ENCODE results near the gene BLM. TPM values are rescaled to one million over a fixed set of nuclear protein-coding genes. Genes with fewer than 3 reads are reported as not detected.

The BLM gene
- total RNA-seq, 1 donor = 1.4 TPM

GRCh38 chr15:90862487-90862886 is 145.3 kb downstream of the BLM start:
- no peak for TF ChIP-seq CTCF (IDR thresholded peaks at IDR 0.05; ENCODE audit: extremely low read depth, low read depth, low read length)
- no peak overlapping the region for H3K4me2 ChIP-seq (ENCODE audit: insufficient read depth, low read length)
- no peaks in the 10 kb centered on the region for H3K36me3 ChIP-seq (ENCODE audit: insufficient read depth, low read length)
- H4K20me1 ChIP-seq (ENCODE audit: insufficient read depth, low read length) = no peaks in the 10 kb centered on the region
- no peak overlapping the region for H3K27ac ChIP-seq (ENCODE audit: low read depth, low read length)
- no peaks in the 10 kb centered on the region for H3K9me3 ChIP-seq (ENCODE audit: low read depth, low read length)
- H3K79me2 ChIP-seq (ENCODE audit: insufficient read depth, low read length) = no peaks in the 10 kb centered on the region
- no peak overlapping the region for H2AFZ ChIP-seq (ENCODE audit: low read length)
- DNase-seq (ENCODE audit: insufficient read length, low spot score, missing footprints) = no peak
- no peak overlapping the region for H3K4me3 ChIP-seq (ENCODE audit: insufficient read depth, low read length)
- peaks cover 7% of the 10 kb centered on the region for H3K4me1 ChIP-seq (ENCODE audit: insufficient read depth, low read length)
- no peaks in the 10 kb centered on the region for H3K27me3 ChIP-seq (ENCODE audit: insufficient read depth, low read length)

GRCh38 chr15:90862964-90863778 is 146.0 kb downstream of the BLM start:
- Histone ChIP-seq H3K27me3 (ENCODE audit: insufficient read depth, low read length) (no peaks in the 10 kb centered on the region), H3K9me3 (ENCODE audit: low read depth, low read length) (no peaks in the 10 kb centered on the region), H3K4me3 (ENCODE audit: insufficient read depth, low read length) (no peak overlapping the region), H3K36me3 (ENCODE audit: insufficient read depth, low read length) (no peaks in the 10 kb centered on the region), H3K27ac (ENCODE audit: low read depth, low read length) (no peak overlapping the region), H4K20me1 (ENCODE audit: insufficient read depth, low read length) (no peaks in the 10 kb centered on the region), H3K79me2 (ENCODE audit: insufficient read depth, low read length) (no peaks in the 10 kb centered on the region), H2AFZ (ENCODE audit: low read length) (no peak overlapping the region), H3K4me2 (ENCODE audit: insufficient read depth, low read length) (no peak overlapping the region), H3K4me1 (ENCODE audit: insufficient read depth, low read length) (peaks cover 7% of the 10 kb centered on the region)
- peak; percentile 44 for DNase-seq (ENCODE audit: insufficient read length, low spot score, missing footprints)
- no peak for TF ChIP-seq CTCF (IDR thresholded peaks at IDR 0.05; ENCODE audit: extremely low read depth, low read depth, low read length)

GRCh38 chr15:90863987-90864386 is 146.8 kb downstream of the BLM start:
- Histone ChIP-seq H3K36me3 (ENCODE audit: insufficient read depth, low read length) (no peaks in the 10 kb centered on the region), H3K4me2 (ENCODE audit: insufficient read depth, low read length) (no peak overlapping the region), H3K79me2 (ENCODE audit: insufficient read depth, low read length) (no peaks in the 10 kb centered on the region), H2AFZ (ENCODE audit: low read length) (no peak overlapping the region), H3K27me3 (ENCODE audit: insufficient read depth, low read length) (no peaks in the 10 kb centered on the region), H3K27ac (ENCODE audit: low read depth, low read length) (no peak overlapping the region), H4K20me1 (ENCODE audit: insufficient read depth, low read length) (no peaks in the 10 kb centered on the region), H3K4me3 (ENCODE audit: insufficient read depth, low read length) (no peak overlapping the region), H3K4me1 (ENCODE audit: insufficient read depth, low read length) (peaks cover 13% of the 10 kb centered on the region), H3K9me3 (ENCODE audit: low read depth, low read length) (no peaks in the 10 kb centered on the region)
- no peak for DNase-seq (ENCODE audit: insufficient read length, low spot score, missing footprints)
- TF ChIP-seq CTCF (IDR thresholded peaks at IDR 0.05; ENCODE audit: extremely low read depth, low read depth, low read length) = no peak

GRCh38 chr15:90864507-90864906 is 147.4 kb downstream of the BLM start:
- Histone ChIP-seq H3K9me3 (ENCODE audit: low read depth, low read length) (no peaks in the 10 kb centered on the region), H3K79me2 (ENCODE audit: insufficient read depth, low read length) (no peaks in the 10 kb centered on the region), H2AFZ (ENCODE audit: low read length) (no peak overlapping the region), H3K36me3 (ENCODE audit: insufficient read depth, low read length) (no peaks in the 10 kb centered on the region), H3K4me2 (ENCODE audit: insufficient read depth, low read length) (no peak overlapping the region), H3K4me1 (ENCODE audit: insufficient read depth, low read length) (peaks cover 19% of the 10 kb centered on the region), H3K27ac (ENCODE audit: low read depth, low read length) (no peak overlapping the region), H4K20me1 (ENCODE audit: insufficient read depth, low read length) (no peaks in the 10 kb centered on the region), H3K27me3 (ENCODE audit: insufficient read depth, low read length) (no peaks in the 10 kb centered on the region), H3K4me3 (ENCODE audit: insufficient read depth, low read length) (no peak overlapping the region)
- TF ChIP-seq CTCF (IDR thresholded peaks at IDR 0.05; ENCODE audit: extremely low read depth, low read depth, low read length) = no peak
- DNase-seq (ENCODE audit: insufficient read length, low spot score, missing footprints) = no peak
